DLD1 (cell line): ENCODE results near the gene STK10.

Experiments used
- in situ Hi-C: cut with HindIII; loops from 2 replicates; pipeline ENCODE4 v1.10.0; 2017; ENCODE audit warnings: low sequenced_read_pairs

STK10 gene

DNA sequence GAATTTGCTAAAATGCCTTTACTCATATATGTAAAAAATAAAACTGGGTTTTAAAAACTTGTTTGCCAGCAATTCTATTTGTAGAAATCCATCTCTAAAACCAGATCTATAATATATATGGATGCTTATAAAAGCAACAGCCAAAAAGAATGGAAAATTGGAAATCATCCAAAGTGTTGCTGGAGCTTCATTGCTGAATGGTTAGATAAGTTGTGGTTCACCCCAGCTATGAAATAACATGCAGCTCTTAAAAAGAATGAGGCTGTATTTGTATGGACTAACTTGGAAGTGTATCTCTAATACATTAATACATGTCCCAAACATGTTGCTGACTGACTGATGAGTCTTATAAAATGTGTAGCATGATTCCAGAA lies 76.2 kb downstream of the STK10 start:
- in situ Hi-C loops = loop anchor here (10.0 kb wide), 1 partner anchor 63 kb away; no protein-coding TSS in a partner anchor

DNA sequence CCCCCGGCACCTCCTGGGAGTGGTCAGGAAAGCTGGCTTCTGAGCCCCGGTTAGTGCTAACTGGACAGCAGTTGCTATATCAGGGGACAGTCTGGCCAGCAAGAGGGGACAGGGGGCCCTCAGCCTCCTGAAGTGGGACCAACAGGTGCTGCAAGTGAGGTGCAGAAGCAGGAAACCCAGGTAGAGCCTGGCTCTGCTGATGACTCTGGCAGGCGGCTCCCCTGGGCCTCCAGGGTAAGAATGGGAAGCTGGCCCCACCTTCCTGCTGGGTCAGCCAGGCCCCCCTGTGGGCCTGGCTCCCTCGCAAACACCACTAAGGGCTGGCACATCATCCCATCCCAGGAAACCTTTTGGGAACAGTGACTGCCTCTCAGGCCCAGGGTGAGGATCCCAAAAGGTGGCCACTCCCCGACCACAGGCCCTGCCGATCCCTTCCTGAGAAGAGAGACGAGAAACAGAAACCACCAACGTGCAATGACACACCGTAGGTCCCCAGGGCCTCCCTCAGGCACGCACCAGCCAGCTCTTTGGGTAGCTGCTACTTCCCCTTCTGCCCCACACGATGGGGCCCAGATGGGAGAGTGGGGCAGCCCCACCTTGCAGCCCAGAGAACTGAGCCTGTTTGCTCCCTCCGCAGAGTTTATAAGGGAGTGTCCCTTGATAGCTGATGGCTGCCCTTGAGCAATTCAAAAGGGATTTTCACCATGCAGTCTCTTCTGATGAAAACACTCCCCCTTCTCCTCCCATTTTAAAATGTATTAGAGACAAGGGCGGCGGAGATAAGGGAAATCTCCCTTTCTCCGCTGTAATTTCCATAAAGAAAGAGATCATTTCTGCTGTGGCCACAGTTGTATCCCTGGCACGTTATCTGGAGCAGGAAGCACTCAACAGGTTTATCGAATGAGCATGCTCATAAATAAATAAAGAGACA lies 76.8 kb downstream of the STK10 start:
- in situ Hi-C loops = loop anchor here (10.0 kb wide), 1 partner anchor 64 kb away; no protein-coding TSS in a partner anchor

DNA sequence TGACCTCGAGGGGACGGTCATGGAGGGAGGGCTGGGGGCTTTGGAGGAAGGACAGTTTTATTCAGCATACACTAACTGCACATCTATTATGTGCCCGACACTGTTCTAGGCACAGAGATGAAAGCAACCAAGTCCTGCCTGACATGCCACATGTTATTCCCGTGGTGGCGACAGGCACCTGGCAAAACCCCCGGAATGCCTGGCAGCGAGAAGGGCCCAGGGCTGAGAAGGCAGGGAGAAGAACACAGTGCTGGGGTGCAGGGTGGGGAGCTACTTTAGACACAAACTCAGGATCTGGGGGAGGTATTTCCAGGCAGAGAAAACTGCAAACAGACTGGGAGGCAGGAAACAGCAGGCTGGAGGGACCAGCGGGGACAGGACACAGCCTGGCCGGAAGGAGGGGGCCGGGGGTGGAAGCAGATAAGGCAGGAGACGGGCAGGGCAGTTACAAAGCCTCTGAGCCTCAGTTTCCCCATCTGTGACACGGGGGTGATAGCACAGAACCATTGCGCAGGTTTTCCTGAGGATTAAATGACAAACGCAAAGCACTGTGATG lies 77.7 kb downstream of the STK10 start:
- in situ Hi-C loops = loop anchor here (10.0 kb wide), 1 partner anchor 64 kb away; no protein-coding TSS in a partner anchor

DNA sequence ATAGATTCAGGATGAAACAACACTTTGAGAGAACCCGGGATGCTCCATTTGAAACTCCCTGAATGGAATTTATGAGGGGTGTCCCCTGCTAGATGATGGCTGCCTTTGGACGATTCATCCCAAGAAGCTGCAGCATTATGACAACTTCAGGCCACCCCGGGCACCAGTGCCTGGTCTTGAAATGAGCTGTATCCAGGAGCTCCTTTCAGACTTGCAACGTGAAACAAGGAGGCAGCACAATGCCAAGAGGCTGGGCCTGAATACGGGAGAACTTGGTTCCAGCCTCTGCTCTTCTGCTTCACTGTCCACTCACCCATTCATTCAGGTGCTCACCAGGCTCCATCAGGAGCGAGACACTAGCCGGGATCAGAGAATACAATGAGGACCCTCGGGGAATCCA lies 78.3 kb downstream of the STK10 start:
- in situ Hi-C loops = loop anchor here (10.0 kb wide), 1 partner anchor 65 kb away; no protein-coding TSS in a partner anchor

DNA sequence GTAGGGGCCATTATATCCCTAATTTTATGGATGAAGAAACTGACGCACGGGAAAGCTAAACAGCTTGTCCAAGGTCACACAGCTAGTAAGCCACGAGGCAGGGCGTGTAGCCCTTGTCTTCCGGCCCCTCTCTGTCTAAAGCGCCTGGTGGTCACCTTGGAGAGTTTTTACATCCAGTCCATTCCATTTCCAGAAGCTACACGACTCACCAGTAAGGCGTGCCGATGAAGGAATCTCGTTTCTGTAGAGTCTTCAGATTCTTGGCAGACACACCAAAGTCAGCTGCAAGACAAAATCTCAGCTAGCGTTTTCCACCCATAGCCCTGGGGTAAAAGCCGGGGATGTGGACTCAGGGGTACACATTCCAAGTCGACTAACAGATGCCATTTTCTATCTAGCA lies 80.5 kb downstream of the STK10 start:
- in situ Hi-C loops = no loop called here

DNA sequence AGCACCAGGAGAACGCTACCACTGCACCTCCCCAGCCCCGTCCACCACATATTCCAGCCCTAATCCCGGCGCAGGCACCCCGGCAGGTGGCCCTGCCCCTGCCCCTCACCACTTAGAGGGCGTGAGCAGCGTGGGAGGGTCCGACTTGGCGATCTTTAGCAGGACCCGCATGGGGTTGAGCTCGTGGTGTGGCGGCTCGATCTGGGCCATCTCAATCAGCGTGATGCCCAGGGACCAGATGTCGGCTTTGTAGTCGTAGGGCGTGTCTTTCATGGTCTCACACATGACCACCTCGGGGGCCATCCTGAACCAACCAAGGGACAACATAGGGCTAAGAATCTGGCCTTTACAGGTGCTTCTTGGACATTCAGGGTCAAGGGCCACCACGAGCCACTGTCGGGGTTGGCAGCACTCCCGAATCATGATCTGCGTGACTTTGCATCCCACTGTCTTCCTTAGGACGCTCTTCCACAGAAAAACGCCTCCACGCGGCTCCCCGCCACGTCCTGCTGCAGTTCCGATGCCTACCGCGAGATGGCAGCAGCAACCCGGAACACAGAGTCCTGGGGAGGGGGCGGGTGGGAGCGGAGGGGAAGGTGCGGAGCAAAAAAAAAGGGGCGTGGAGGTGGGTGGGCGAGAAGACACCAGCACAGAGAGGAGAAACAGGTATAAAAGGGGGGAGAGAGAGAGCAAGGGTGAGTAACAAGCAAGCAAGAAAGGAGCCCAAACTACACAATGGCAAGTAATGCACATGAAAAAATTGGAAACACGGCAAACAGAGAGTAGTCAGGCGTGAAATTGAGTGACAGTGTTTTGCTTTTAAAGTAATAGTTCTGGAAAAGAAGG lies 81.3 kb downstream of the STK10 start:
- in situ Hi-C loops = no loop called here

DNA sequence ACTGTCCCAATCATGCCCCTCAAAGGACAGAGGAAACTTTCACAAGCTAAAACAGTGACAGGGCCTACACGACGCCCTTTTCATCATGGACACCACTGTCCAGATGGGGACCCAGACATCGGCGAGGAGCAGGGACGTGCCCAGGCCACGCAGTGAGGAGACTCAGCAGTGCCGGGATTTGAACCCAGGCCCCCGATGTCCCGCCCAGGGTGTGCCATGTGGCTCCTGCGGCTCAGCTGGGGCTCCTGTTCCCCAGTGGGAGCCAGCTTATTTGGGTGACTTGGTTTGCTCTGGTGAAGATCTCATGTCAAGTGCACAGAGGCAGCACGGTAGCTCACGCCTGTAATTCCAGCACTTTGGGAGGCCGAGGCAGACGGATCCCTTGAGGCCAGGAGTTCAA lies 82.2 kb downstream of the STK10 start:
- in situ Hi-C loops = no loop called here

DNA sequence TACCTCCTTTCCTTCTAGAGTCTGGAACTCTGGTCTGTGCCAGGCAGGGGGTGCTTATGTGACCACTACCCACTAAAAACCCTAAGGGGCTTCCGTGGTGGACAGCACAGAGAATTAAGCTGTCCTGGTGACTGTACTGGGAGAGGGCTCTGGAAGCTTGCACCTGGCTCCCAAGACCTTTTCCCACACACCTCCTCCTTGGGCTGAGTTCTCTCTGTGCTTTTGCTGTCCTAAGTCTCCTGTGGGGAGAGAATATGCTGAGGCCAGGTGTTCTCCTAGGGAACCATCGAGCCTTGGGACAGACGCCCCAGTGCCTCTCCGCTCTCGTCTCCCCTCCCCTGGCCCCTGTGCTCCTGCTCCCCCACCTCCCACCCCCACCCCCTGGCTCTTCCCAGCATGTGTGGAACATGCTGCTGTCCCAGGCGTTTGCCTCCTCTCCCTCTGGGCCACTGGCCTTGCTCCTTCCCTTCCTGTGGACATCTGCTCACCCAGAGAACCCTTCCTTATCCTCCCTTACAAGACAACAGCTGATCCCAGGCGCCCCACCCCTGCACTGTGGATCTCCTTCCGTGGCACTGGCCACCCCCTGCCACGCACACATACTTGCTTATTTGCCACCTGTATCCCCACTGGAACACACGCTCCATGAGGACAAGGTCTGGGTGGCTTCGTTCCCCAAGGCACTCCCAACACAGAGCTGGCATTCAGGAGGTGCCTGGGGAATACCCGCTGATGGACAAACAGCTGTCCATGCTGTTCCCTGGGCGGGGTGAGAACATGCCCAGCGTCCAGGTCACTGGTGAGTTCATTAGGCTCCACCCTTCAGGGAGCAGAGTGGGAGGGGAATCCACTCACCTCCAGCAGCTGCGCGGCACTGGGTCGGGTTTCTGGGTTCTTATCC lies 83.0 kb downstream of the STK10 start:
- in situ Hi-C loops = no loop called here

DNA sequence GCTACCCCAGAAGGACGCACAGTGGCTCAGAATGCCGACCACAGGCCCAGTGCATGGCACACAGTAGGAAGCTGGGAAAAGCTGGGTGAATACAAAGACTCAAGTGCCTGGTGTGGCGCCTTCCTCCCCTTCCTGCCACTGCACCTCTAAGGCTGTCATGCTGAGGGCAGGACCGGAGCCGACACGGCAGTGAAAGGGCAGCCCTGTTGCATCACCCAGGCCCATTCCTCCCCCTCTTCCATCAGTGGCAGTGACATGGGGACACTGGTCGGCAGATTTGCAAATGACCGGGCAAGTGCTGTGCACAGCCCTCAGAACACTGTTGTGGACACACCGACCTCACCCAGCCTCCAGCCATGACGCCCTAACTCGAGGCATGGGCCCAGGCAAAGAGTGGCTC lies 84.0 kb downstream of the STK10 start:
- in situ Hi-C loops = no loop called here

DNA sequence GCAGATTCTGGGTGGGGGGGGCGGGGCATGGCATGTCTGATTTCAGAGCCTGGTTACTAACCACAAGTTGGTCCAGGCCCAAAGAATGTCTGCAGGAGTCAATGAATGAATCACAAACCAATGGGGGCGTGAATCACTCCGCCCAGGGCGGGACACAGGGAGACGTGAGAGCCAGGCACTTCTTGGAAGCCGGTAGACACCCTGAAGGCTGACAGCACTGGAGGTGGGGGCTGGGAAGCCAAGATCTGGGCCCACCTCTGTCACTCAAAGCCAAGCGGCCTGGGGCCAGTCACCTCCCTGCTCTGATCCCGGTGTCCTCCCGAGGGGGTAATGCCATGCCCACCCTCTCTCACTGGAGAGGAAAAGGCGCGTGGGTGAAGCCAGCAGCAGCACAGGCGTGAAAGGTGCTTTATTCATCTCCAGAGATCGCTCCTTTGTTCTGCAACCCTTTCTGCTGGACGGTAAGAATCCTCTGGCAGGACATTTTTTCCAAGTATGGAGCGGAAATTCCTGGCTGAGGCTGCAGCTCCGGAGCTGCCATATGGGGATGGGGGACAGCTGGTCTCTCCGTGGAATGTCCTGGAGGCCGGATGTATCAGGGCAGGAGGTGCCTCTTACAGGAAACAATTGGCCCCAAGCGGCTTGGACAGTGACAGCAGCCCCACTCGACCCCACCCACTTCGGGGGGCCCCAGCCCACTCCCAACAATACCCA lies 85.0 kb downstream of the STK10 start:
- in situ Hi-C loops = no loop called here

DNA sequence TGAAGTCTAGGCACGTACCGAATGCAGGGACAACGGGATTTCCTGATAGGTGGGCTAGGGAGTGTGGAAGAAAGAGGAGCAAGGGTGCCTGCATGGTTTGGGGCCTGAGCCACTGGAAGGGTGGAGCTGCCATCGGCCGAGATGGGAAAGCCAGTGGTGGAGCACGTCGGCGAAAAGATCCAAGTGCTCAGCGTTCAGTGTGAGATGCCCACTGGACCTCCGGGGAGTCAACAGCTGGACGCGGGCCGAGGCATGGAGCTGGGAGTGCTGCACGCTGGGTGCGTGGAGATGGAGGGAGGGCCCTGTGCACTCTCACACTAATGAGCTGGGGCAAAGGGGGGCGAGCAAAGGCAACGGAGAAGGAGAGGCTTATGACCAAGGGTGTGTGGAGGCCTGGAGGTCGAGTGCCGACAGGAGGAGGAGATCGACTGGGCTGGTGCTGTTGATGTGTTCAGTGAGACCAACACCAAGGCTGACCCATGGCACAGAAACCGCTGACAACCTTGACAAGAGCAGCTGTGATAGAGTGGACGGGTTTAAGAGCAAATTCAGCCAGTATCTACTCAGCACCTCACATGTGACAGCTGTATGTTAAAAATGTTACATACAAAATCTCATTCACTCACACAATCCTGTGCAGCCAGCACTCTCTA lies 85.7 kb downstream of the STK10 start:
- in situ Hi-C loops = no loop called here

DNA sequence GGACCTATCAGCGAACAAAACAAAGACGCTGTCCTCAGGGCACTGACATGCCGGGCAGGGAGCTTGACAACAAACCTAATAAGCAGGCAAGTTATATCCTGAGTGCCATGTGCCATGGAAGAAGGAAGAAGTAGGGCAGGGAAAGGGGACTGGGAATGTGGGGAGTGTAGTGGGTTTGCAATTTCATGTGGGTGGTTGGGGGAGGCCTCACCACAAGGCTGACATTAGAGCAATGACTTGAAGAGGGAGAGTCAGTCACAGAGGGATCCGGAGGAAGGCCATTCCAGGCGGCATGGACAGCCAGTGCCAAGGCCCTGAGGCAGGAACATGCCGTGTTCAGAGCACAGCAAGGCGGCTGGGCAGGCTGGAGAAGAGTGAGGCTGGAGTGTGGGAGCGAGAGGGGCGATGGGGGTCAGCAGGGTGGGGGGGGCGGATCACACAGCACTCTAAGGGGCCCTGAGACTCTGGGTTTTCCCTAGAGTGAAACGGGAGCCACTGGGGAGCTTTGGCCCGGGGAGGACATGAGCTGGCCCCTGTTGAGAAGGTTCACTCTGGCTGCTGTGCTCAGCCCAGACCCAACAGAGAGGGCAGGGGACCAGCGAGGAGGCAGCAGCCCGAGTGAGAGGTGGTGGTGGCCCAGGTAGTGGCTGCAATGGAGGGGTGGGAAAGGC lies 86.3 kb downstream of the STK10 start:
- in situ Hi-C loops = no loop called here

DNA sequence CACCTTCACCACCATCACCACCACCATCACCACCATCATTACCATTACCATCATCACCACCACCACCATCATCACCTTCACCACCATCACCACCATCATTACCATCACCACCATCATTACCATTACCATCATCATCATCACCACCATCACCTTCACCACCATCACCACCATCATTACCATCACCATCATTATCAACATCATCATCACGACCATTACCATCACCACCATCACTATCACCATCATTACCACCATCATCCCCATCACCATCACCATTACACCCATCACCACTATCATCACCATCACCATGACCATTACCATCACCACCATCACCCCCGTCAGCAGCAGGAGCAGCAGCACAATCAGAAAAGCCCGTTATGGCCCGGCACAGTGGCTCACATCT lies 89.1 kb downstream of the STK10 start:
- in situ Hi-C loops = no loop called here

DNA sequence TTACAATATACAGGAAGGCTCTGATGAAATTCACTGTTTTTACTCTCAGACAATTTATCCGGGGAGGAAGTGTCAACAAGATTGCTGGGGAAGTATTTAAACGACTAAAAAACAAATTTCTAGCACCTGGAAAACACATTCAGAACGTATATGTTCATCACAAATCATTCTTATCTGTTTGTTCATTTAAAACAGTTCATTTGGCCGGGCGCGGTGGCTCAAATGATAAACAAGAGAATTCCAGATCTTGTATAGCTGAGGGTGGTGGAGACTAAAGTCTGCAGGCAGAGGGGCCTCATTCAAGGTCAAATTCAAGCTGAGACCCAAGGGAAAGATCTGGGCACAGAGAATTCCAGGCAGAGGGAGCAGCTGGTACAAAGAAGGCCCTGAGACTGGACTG lies 90.0 kb downstream of the STK10 start:
- in situ Hi-C loops = no loop called here

DNA sequence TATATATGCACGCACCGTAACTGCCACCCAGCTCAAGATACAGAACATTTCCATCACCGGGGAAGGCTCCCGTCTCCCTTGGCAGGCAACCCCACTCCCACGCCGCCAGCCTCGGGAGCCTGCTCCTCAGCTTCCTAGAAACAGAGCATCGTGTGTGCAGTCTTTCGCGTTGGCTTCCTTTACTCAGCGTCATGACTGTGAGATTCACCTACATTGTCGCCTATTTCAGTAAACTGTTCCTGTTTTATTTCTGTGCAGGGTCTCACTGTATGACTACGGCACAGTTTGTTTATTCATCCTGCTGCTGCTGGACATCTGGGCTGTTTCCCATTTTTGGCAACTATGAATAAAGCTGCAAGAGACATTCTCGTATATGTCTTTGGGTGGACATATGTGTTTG lies 90.7 kb downstream of the STK10 start:
- in situ Hi-C loops = no loop called here

DNA sequence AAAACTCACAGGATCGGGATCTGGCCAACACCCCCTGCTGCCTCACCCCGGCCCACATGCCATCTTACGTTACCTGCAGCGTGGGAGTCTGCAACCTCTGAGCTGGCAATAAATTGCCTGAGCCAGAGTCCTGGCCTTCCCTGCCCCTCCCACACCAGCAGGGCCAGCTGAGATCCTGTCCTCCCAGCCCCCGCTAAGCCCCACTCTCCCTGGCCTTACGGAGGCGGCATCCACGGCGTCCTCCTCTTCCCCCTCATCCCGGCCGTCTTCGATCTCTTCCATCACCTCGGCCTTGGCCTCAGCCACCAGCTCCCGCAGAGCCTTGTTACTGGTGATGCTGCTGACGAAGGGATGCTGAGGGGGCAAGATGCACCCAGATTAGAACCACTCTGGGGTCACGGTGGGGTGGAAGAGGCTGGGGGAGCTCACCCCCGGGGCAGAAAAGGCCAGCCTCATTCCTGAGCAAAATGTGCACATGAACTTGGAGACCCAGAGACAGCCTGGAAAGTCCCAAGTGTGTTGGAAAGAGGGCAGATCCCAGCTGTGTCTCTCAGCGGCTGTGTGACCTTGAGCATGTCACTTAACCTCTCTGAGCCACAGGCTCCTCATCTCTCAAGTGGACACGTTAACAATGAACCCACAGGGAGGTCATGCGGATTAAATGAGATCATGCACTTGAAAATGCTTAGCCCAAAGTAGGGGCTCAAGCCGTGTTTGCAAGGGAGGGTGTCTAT lies 91.7 kb downstream of the STK10 start:
- in situ Hi-C loops = no loop called here

DNA sequence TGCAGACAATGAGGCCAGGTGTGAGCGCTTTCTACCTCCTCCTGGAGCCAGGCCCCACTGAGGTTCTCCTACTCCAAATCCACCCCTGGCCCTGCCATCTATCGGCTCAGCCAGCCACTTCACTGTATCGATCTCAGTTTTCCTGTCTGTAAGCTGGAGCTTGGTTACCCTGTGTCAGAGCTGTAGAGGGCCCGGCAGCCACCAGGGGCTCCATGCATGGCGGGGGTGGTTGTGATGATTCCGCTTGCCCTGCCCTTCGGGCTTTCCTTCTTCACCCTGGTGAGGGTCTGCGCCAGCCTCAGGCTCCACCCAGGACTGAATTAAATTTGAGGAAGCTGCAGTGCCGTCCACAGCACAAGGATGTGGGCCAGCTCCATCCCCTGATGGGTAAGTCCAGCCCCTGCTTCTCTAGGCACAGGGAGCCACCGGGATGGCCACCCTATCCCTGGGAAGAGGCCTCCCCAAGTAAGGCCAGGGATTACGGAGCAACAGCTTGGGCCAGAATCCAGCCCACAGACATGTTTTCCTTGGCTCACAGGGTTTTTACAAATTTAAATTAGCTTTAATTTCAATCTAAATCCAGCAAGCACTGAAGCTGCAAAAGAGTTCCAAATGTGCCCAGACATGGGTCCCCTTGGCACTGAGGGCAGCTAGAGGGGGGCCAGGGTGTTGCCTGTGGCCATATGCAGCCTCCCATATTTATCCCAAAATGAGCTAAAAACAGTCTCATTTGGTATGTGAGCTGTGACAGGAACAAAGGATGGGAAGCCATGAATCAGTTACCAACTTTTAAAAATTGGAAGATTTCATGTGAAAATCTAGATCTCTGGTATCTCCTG lies 92.4 kb downstream of the STK10 start:
- in situ Hi-C loops = no loop called here
